Stromal cell of bone marrow (primary cell): ENCODE results near the gene SRXN1.
A peak's percentile ranks its signal among the peaks of the same experiment; 100 is the strongest.

ENCODE experiments used
- DNase-seq: peaks from one replicate; pipeline ENCODE4 v3.0.0-alpha.2; 2012; ENCODE audit warnings: low read depth

Gene SRXN1

DNA sequence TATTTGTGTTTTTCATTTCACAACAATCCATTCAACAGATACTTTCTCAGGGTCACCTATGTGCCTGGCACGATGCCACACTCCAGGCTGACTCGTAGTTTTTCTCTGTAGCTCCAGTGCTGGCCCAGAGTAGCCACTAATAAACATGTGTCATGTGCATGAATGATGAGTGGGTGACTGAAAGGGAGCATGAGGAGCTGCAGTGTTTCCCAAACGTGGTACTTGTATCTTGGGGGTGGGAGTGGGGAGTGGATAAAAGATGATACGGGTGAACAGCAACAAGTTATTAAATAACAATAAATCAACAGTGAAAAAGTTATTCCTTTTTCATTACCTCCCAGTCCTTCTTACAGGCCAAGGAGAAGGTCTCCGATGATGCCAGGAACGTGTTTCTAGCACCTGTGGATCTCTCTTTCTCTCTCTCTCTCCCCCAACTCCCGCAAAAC lies 17.1 kb downstream of the SRXN1 start:
- DNase-seq = no peak

DNA sequence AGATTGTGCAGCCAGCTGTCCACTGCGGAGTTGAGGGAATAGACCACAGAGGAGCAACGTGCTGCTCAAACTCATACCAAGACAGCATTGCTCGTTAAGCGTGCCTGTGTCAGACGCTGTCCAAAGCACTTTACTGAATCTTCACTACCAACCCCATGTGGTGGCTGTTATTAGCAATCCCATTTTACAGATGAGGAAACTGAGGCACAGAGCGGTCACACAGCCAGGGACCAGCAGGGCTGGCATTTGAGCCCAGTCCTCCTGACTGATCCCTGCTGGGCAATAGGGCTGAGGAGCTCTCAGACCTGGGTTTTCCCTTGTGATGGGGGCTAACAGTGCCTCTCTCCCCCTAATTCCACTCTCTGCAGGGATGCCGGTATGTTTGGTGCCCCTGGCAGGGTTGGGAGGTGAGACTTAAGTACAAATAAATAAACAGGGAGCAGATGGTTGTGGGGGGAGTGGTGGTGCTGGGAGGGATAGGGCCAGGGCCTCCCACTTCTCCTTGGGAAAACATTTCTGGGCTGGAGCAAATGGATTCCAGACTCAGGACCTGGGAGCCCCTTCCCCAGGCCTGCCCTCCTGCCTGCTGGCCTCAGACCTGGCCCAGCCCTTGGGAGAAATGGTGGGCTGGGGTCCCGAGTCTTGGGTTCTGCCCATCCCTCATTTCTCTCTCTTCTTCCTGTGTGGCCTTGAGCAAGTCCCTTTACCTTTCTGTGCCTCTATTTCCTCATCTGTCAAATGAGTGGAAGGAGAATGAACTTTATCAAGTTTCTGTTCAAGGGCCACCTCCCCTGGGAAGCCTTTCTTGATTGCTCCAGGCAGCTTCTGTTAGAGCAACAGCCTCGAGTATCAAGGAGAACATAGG lies 17.7 kb downstream of the SRXN1 start:
- no peak for DNase-seq

DNA sequence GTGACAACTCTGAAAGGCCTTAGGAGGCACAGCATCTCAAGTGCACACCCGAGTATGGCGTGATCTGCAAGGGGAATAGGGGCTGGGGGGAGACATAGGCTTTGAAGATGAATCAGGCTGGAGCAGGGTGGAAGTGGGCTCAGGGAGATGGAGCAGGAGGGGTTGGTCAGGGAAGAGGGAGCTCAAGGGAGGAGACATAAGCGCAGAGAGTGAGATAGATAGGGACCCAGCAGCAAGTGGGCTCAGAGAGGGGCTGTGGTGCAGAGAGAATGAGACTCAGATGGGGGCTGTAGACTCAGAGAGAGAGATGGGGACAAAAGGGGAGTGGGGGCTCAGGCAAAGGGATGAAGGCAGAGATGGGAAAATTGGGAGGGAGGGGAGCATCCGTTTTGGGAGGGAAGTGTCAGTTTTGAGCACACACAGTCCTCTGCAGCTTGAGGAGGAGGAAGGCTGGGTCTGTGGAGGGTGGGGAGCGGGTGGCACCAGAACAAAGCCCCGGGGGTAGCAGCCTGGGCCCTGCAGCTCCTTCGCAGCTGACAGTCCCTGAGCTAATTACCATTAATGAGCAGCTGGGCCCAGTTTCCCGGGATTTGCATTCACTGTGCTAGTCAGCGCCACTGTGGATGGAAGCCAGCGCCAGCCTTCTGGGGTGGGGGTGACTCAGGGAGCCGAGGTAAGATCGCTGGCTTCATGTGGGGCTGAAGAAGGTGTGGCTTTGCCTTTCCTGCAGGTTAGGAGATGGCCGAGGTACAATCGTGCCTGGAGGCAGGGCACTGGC lies 18.7 kb downstream of the SRXN1 start:
- no peak for DNase-seq

DNA sequence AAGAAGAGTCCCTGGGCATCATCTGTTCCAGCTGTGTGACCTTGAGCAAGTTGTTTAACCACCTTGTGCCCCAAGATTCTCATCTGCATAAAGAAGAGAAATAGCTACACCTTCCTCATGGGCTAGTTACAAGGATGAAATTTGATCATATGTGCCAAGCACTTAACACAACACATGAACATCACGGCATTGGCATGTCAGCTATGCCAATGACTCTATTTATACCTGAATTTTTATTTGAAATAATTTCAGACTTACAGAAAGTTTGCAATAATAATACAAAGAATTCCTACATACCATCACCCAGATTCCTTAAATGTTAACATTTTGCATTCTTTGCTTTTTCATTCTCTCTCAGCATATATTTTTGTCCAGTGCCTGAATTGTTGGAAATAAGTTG lies 21.9 kb downstream of the SRXN1 start:
- no peak for DNase-seq

DNA sequence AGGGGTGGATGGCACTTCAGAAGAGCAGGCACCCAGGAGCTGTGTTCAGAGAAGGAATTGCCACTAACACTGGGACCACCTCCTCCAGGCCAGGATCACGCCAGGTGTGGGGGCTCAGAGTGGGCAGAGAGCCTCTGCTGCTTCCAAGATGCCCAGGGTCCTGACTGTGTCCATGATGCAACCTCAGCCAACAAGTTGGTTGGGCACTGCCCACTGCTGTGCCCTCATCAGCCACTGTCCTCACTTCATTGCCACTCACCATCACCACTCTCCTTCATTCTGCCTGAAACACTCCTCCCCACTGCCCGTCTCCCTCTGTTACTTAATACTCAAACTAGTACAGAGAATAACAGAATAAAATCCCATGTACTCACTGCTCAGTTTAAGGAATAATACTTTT lies 26.4 kb downstream of the SRXN1 start:
- DNase-seq = no peak

DNA sequence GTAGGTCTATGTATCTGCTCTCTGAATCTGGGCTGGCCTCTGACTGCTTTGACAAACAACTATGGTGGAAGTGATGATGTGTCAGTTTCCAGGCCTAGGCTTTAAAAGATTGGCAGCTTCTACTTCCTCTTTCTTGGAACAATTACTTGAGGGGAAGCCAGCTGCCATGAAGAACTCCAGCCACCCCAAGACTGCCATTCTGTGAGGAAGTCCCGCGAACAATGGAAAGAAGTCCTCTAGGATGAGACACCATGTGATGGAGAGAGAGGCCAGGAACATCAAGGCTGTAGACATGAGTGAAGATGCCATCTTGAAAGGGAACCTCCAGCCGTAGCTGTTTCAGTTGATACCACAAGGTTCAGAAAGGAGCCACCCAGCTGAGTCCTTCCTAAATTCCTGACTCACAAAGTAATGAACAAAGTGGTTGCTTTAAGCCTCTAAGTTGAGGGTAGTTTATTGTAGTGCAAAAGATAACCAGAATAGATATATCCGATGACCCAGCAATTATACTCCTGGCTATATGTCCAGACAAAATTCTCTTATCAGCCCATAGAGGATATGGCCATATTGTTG lies 27.6 kb downstream of the SRXN1 start:
- no peak for DNase-seq

DNA sequence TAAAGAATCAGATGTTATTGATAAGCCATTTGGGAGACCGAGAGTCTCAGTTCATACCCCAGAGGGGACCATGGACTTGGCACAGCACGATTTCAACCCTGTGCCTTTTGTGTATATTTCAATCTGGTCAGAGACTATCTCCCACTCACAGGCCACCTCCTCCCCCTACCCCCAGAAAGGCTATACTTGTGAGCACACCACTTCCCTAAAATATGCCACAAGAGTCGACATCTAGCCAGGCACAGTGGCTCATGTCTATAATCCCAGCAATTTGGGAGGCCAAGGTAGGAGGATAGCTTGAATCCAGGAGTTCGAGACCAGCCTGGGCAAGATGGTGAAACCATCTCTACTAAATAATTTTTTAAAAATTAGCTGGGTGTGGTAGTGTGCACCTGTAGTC lies 29.3 kb downstream of the SRXN1 start:
- DNase-seq = no peak

DNA sequence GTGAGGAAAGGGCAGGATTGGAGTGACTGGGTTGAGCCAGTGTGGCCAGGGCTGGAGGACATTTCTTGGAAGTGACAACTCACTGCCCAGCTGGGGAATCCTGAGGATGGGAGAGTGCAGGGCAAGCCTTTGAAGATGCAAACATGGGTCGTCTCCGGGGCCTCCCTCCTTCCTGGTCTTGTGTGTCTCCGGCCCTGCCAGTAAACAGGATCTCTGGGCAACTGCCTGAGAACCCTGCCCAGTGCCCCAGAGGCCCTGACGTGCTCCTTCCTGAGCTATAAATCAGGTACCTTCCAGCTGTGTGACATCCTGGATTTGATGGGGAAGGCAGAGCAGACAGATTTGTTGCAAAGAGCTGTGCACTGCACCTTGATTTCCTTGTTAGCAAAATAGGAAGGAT lies 30.0 kb downstream of the SRXN1 start:
- no peak for DNase-seq

DNA sequence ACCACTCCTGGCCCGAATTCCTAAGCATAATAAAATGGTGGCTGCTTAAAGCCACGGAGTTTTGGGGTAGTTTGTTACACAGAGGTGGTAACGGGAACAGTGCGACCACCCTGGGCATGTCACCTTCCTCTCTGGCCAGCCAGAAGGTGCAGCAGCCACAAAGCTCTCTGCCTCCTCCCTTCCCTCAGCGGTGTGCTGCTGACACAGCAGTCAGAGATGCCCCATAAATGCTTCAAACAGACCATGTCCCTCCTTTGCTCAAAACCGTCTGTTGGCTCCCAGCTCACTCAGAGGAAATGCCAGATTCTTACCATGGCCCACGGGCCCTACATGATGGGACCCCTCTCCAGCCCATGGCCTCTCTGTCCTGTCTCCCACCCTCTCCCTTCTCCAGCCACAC lies 30.8 kb downstream of the SRXN1 start:
- no peak for DNase-seq

DNA sequence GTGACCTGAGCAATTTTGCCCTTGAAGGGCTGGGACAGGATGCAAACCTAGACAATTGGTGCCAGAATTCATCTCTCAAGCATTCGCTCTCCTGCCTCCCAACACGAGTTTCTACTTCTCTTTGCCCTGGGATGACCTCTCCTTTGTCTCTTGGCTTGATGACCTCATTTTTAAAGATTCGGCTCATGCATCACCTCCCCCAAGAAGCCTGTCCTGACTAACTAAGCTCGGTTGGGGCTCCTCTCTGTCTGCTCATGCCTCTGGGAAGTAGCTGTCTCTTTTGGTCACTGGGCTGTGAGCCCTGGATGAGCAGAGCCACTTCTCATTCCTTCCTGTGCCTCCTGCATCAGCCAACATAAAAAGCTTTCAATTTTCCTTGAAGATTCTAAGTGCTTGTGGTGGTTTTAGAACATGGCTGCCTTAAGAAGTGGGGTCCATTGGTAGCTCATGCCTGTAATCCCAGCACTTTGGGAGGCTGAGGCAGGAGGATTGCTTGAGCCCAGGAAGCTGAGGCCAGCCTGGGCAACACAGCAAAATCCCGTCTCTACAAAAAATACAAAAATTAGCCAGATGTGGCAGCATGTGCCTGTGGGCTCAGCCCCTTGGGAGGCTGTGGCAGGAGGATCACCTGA lies 31.8 kb downstream of the SRXN1 start:
- DNase-seq = peak; percentile 3

DNA sequence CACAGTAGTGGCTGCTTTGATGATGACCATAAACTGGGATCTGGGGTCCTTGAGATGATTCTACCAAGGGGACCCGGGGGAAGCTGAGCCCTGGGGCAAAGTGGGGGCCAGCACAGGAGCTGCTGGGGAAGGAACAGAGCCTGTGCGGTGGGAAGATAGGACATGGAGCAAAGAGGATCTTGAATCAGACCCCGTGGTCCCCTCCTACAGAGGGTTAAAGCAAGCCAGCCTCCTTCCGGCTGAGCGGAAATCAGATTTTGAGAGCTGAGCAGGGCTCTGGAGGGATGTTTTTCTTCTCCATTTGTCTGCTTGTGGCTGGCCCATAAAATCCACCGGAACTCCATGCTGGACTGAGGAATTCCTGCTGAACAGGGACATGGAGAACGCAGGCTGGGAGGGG lies 32.8 kb downstream of the SRXN1 start:
- no peak for DNase-seq

DNA sequence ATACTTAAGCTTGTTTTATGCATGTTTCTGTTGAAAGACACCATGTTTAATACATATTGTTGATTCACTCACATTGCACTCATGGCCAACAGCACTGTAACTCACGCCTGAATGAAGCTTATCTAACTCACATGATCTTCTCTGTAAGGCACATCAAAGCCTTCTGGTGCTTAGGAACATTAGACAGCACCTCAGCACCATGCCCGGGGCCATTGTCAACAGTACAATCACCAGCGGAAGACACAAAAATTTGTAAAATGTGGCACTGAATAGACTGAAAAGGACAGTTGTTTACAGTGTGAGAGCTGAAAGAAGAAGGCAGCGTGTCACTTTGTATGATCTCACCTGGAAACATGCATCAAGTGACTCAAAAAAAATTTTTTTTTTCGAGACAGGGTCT lies 34.0 kb downstream of the SRXN1 start:
- no peak for DNase-seq

DNA sequence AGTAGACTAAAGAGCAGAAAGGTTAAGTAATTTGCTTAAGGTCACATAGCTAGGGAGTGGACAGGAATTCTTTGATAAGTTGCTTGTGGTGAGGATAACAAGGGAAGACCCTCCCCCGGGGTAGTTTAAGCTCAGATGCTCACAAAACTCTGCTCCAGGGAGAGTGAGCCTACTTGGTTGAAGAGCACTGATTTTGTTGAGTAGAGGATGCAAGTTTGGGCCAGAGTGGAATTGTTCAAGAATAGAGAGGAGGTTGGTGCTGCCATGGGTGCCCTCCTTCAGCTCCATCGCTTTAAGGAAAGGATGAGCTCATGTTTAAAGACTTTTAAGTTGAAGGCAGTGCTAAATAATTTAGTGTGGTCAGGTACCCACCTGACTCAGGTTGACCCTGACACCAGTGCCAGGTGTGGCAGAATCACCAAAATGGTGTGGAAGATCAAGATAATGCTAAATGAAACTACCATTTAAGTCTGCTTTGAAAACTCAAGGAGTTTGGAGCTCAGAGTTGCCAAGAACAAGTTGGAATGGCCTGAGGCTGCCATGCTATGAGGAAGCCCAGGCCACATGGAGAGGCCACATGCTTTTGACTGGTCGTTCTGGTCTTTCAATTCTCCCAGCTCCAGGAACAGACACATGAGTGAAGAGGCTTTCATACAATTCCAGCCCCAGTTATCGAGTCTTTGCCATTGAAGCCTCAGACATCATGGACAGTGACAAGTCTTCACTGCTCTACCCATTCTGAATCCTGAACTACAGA lies 34.9 kb downstream of the SRXN1 start:
- no peak for DNase-seq

DNA sequence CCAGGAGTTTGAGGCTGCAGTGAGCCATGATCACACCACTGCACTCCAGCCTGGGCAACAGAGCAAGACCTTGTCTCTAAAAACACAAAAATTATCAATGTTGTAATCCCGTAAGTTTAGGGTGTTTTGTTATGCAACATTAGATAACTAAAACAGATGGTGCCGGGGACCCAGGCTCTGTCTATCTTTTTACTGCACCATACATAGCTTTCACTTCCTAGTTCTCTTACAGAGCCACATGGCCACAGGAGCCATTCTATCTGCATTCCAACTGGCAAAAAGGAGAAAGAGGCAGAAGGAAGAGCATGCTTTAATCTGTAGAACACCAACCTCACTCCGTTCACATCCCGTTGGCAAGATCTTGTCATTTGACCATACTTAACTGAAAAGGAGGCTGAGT lies 37.5 kb downstream of the SRXN1 start:
- no peak for DNase-seq

DNA sequence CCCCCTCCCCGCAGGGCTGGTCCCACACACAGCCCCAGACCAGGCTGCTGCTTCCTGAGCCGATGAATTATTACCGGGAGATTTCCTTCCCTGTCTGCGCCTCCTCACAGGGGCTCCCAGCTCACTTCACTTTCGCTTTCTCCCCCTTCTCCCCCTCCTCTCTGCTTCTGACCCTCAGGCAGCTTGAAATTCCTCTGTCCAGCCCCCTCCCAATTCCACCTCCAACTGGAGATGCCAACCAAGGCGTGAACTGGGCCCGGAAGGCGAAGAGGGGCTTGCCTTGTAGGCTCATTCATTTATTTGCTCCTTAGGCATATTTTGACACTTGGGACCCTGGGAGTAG lies 41.2 kb downstream of the SRXN1 start:
- DNase-seq = no peak

DNA sequence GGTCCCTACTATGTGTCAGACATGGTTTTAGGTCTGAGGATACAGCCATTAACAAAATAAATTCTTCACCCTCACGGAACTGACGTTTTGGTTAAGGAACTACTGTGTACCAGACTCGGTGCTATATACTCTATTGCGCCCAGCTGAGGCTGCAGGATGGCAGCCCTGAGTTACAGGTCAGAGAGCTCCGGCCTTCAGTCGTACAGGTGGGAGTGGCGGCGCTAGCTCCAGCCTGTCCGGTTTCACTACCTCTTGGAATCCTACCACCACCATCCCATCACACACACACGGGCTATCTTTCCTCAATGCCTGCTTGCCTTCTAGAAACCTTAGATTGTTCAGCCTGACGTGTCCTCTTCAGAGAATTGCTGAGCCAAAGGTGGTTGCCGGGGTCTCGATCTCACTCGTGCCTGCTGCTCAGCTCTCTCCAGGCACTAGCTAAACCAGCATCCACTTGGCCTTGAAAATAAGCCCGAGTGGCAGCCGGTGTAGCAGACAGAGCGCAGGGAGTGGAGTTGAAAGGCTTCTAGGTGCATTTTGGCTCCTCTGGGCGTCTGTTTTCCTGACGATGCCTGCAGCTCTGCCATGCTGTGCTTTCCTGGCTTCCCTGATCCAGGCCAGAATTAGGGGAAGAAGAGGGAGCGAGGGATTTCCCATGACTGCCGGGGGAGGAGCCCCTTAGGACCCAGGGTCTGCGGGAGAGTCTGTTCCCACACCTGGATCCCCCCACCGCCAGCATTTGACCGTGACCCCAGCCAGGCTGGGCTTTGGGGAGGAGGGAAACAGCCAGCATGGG lies 41.8 kb downstream of the SRXN1 start:
- no peak for DNase-seq

DNA sequence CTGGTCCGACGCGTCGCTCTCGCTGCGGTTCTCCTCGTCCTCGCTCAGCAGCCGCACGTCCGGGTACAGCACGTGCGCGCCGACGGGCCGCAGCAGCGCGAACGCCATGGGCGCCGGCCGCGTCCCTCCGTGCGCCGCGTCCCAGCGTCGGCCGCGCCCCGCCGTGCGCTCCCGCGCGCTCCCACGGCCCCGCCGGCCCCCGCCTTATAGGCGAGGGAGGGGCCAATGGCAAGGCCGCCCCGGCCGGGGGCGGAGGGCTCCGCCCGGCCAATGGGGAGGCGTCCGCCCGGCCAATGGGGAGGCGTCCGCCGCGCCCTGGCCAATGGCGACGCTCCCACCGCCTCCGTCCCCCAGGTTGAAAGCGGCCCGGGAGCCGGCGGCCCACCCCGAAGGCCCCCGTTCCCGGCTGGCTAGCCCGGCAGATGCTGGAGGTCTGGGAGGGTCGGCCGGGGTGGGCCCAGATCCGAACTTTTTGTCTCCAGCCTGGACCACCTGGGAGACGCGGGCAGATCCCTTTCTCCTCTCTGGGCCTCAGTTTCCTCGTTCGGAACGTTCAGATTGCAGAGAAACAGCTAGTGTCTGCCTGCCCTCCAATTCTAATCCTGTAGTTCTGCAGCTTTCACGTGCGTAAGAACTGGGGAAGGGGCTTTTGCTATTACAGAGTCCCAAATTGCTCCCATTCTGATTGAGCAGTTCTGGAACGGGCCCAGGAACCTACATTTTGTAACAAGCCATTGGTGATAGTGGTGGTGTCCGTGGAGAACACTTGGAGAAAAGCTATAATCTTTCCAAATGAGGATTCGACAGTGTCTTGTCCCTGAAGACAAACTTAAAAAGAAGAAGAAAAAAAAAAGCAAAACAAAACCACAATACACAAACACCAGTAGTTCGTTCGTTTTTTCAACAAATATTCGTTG lies 42.6 kb downstream of the SRXN1 start, which contains the start of gene TCF15:
Gene TCF15 (minus strand): TSS at position 180 of the 917 bp plus-strand sequence. CDS start 72 bp downstream, at position 108.
- no peak for DNase-seq

DNA sequence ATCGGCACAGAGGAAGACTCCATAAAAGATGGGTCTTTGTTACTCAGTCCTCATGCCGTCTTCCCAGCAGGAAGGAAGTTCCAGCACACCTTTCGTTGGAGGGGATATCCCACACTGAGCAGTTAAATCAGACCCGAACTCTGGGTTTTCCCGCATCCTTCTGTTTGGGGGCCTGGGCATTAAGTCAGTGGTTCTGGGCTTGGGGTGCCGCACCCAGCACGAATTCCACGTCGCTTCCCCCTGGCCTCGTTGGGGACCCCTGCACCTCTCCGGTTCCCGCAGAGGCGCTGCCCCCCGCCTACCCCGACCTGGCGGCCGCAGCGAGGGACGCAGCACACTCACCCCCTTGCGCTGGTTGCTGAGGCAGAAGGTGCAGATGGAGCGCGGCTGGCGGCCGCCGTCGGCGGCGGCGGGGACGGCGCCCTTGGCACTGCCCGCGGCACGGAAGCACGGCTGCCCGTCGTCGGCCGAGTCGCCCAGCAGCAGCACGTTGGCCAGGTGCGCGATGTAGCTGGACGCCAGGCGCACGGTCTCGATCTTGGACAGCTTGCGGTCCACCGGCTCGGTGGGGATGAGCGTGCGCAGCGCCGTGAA lies 43.5 kb downstream of the SRXN1 start:
- DNase-seq = no peak

DNA sequence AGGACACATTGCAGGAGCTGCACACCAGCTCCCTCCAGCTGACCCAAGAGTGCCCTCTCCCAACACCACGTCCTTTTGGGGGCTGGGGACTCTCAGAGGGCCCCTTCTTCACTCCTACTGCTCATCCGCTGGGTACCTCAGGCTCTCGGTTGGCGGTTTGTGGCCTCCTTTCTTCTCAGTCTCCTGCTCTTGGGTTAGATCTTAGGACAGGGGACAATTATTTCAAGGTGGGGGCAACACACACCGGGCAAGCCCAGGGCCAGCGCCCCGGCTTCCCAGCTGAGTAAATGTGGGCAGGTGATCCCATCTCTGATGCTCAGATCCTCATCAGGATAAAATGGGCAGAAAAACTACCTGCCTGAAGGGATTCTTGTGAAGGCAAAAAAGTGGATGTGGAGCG lies 44.0 kb downstream of the SRXN1 start:
- DNase-seq = no peak
